WTC11 (cell line): ENCODE results near the gene CROCC. TPM values are rescaled to one million over a fixed set of nuclear protein-coding genes. Genes with fewer than 3 reads are reported as not detected.

Source experiments
- ATAC-seq: fragments of 200-7000 bp; cut with Tn5 transposase; 2 replicates; pipeline ENCODE4 v1.10.0; 2021; ENCODE audit warnings: mild to moderate bottlenecking, moderate library complexity
- CTCF ChIA-PET: fragments of 300-600 bp; sonication (Branson Sonifier 250); formaldehyde crosslinking; loops from one replicate; lab custom pipeline; 2021; ENCODE audit warnings: antibody characterized with exemption; lab: Charles Lee
- POLR2A ChIA-PET: fragments of 350-600 bp; sonication (Branson Sonifier 250); formaldehyde crosslinking; loops from one replicate; lab custom pipeline; 2021; ENCODE audit warnings: antibody characterized with exemption; lab: Charles Lee
- DNase-seq: peaks from one replicate; pipeline ENCODE4 v3.0.0; 2021; ENCODE audit warnings: low spot score
- H3K27ac Mint-ChIP-seq: 2 replicates; pipeline ENCODE4 v1.8.0; 2021; ENCODE audit warnings: mixed read lengths
- H3K27me3 Mint-ChIP-seq: 2 replicates; pipeline ENCODE4 v1.8.0; 2021; ENCODE audit warnings: low read depth, mild to moderate bottlenecking, moderate library complexity, mixed read lengths
- H3K36me3 Mint-ChIP-seq: 2 replicates; pipeline ENCODE4 v1.8.0; 2021; ENCODE audit warnings: mixed read lengths
- H3K4me1 Mint-ChIP-seq: 2 replicates; pipeline ENCODE4 v1.8.0; 2022; ENCODE audit warnings: mixed read lengths
- H3K4me3 Mint-ChIP-seq: 2 replicates; pipeline ENCODE4 v1.8.0; 2021; ENCODE audit warnings: mild to moderate bottlenecking, moderate library complexity, mixed read lengths
- H3K9me3 Mint-ChIP-seq: 2 replicates; pipeline ENCODE4 v1.8.0; 2021; ENCODE audit warnings: mixed read lengths
- CBFB ChIP-seq: sonication (generic); formaldehyde crosslinking; IDR thresholded peaks from 2 replicates; pipeline ENCODE4 v1.8.1; 2022; ENCODE audit warnings: mild to moderate bottlenecking, low read depth, missing genetic modification reagents
- CDX4 ChIP-seq: fragments of 250-450 bp; sonication (Bioruptor Pico); IDR thresholded peaks from 2 replicates; pipeline ENCODE4 v1.9.0; 2021; ENCODE audit warnings: moderate library complexity, mild to moderate bottlenecking, inconsistent platforms, borderline replicate concordance
- CTCF ChIP-seq: fragments of 200-600 bp; IDR thresholded peaks from 2 replicates; pipeline ENCODE4 v1.8.0; 2022; ENCODE audit warnings: antibody characterized with exemption
- ELF4 ChIP-seq: sonication (generic); formaldehyde crosslinking; IDR thresholded peaks from 2 replicates; pipeline ENCODE4 v1.8.1; 2022; ENCODE audit warnings: low read depth, mild to moderate bottlenecking, moderate library complexity, missing genetic modification reagents
- ESRRA ChIP-seq: sonication (generic); formaldehyde crosslinking; IDR thresholded peaks from 2 replicates; pipeline ENCODE4 v1.8.1; 2022; ENCODE audit warnings: mild to moderate bottlenecking, missing genetic modification reagents, borderline replicate concordance
- FOXJ3 ChIP-seq: sonication (generic); formaldehyde crosslinking; IDR thresholded peaks from 2 replicates; pipeline ENCODE4 v1.9.0; 2021; ENCODE audit warnings: missing genetic modification reagents, mild to moderate bottlenecking, borderline replicate concordance
- GTF2I ChIP-seq: fragments of 250-450 bp; sonication (Bioruptor Pico); conservative IDR thresholded peaks from 2 replicates; pipeline ENCODE4 v1.4.0; 2021; ENCODE audit warnings: mild to moderate bottlenecking
- HMGA2 ChIP-seq: fragments of 250-450 bp; sonication (Bioruptor Pico); IDR thresholded peaks from 2 replicates; pipeline ENCODE4 v1.4.0; 2021; ENCODE audit warnings: mild to moderate bottlenecking, moderate library complexity
- MXD4 ChIP-seq: fragments of 250-450 bp; sonication (Bioruptor Pico); IDR thresholded peaks from 2 replicates; pipeline ENCODE4 v1.8.0; 2021; ENCODE audit warnings: mild to moderate bottlenecking, moderate library complexity, borderline replicate concordance
- MYBL2 ChIP-seq: sonication (generic); formaldehyde crosslinking; IDR thresholded peaks from 2 replicates; pipeline ENCODE4 v1.8.1; 2023; ENCODE audit warnings: mild to moderate bottlenecking, moderate library complexity, missing genetic modification reagents
- NFATC4 ChIP-seq: fragments of 250-450 bp; sonication (Bioruptor Pico); IDR thresholded peaks from 2 replicates; pipeline ENCODE4 v1.9.0; 2021; ENCODE audit warnings: mild to moderate bottlenecking
- NFYB ChIP-seq: sonication (generic); formaldehyde crosslinking; conservative IDR thresholded peaks from 2 replicates; pipeline ENCODE4 v1.8.0; 2022; ENCODE audit warnings: low read depth, missing genetic modification reagents
- PRDM15 ChIP-seq: sonication (generic); formaldehyde crosslinking; IDR thresholded peaks from 2 replicates; pipeline ENCODE4 v1.8.0; 2022; ENCODE audit warnings: missing genetic modification reagents
- RORB ChIP-seq: fragments of 250-450 bp; sonication (Bioruptor Pico); IDR thresholded peaks from 2 replicates; pipeline ENCODE4 v1.9.0; 2021; ENCODE audit warnings: mild to moderate bottlenecking
- SP1 ChIP-seq: sonication (generic); formaldehyde crosslinking; conservative IDR thresholded peaks from 2 replicates; pipeline ENCODE4 v1.8.1; 2022; ENCODE audit warnings: missing genetic modification reagents
- TCF7 ChIP-seq: sonication (generic); formaldehyde crosslinking; IDR thresholded peaks from 2 replicates; pipeline ENCODE4 v1.8.0; 2022; ENCODE audit warnings: mild to moderate bottlenecking, low read depth, missing genetic modification reagents, moderate library complexity
- ZBTB21 ChIP-seq: sonication (generic); formaldehyde crosslinking; IDR thresholded peaks from 2 replicates; pipeline ENCODE4 v1.8.1; 2023; ENCODE audit warnings: mild to moderate bottlenecking, missing genetic modification reagents, borderline replicate concordance
- ZBTB43 ChIP-seq: sonication (generic); formaldehyde crosslinking; IDR thresholded peaks from 2 replicates; pipeline ENCODE4 v1.8.1; 2023; ENCODE audit warnings: mild to moderate bottlenecking, missing genetic modification reagents
- ZNF263 ChIP-seq: sonication (generic); formaldehyde crosslinking; IDR thresholded peaks from 2 replicates; pipeline ENCODE4 v1.8.1; 2022; ENCODE audit warnings: low read depth, mild to moderate bottlenecking, moderate library complexity, missing genetic modification reagents
- ZNF317 ChIP-seq: sonication (generic); formaldehyde crosslinking; IDR thresholded peaks from 2 replicates; pipeline ENCODE4 v1.8.1; 2023; ENCODE audit warnings: low read depth, mild to moderate bottlenecking, moderate library complexity, missing genetic modification reagents, borderline replicate concordance
- ZNF423 ChIP-seq: fragments of 250-450 bp; sonication (Bioruptor Pico); IDR thresholded peaks from 2 replicates; pipeline ENCODE4 v2.1.2; 2022; ENCODE audit warnings: mild to moderate bottlenecking, moderate library complexity
- ZNF512 ChIP-seq: sonication (generic); formaldehyde crosslinking; IDR thresholded peaks from 2 replicates; pipeline ENCODE4 v1.8.1; 2022; ENCODE audit warnings: missing genetic modification reagents, borderline replicate concordance
- total RNA-seq: library from RNA; stranded (reverse); gene quantifications from 3 replicates; pipeline ENCODE4 v1.2.3, GENCODE V29; 2021
- TF ChIP-seq, protein P1 (sequence below): sonication (generic); formaldehyde crosslinking; IDR thresholded peaks from 2 replicates; pipeline ENCODE4 v1.8.0; 2022; ENCODE audit warnings: mild to moderate bottlenecking, missing genetic modification reagents

CROCC gene
- total RNA-seq, 1 experiment from 2014 or later, result 75.6 TPM

DNA sequence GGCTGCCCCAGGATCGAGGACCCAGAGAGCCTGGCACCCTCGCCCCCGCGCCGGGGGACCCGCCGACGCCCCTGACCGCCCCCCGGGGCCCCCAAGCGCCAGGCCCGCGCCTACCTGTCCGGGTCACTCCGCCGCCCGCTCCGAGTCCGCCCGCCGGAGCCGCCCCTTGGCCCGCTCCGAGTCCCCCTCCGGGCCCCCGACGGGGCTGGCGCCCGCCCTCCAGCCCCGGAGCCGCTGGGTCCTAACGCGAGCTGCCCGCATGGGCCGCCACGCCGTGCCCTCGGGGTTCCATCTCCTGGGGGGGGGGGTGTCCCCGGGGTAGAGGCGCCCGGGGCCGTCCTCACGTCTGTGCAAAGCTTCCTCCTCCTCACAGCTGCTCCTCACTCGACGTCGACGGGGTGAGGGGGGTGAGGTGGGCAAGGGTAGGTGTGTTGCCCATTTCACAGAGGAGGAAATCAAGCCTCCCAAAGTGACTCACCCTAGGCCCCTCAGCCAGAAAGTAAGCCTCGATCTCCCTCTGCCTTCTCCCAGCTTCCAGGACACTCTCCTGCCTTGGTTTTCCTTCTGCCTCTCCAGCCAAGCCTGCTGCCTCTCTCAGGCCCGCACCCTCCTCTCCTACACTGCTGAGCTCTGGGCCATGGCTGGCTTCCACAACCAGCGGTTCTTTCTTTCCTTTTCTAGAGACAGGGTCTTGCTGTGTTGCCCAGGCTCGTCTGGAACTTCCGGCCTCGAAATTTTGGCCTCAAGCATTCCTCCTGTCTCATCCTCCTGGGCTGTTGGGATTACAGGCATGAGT lies 58.9 kb downstream of the CROCC start, which contains the start of gene MFAP2 (continued):
- 0 out of 2 replicates have a peak, but pooled peaks have one; percentile 34 for TF ChIP-seq SP1 (CRISPR knock-in tag)

- Mint-ChIP-seq H3K27ac (no peak overlapping the region), H3K4me1 (peaks cover 29% of the 10 kb centered on the region), H3K9me3 (no peaks in the 10 kb centered on the region), H3K27me3 (no peaks in the 10 kb centered on the region; the same call in 1 of the 2 replicates), H3K36me3 (peaks cover 2% of the 10 kb centered on the region; the same call in 1 of the 2 replicates), H3K4me3 (peak overlapping the region; percentile 70)
- ATAC-seq, result no peak
- TF ChIP-seq ZNF317 (CRISPR knock-in tag) (no peak), NFYB (CRISPR knock-in tag) (no peak), CTCF (no peak), ESRRA (CRISPR knock-in tag) (no peak), ZNF263 (CRISPR knock-in tag) (no peak), TCF7 (no peak), ZNF423 (CRISPR knock-in tag) (no peak), CDX4 (CRISPR knock-in tag) (no peak), ZBTB21 (CRISPR knock-in tag) (no peak), NFATC4 (CRISPR knock-in tag) (no peak), ZNF512 (CRISPR knock-in tag) (no peak), RORB (CRISPR knock-in tag) (no peak), HMGA2 (CRISPR knock-in tag) (no peak), MXD4 (CRISPR knock-in tag) (no peak), MYBL2 (no peak)
- TF ChIP-seq, protein P1, sequence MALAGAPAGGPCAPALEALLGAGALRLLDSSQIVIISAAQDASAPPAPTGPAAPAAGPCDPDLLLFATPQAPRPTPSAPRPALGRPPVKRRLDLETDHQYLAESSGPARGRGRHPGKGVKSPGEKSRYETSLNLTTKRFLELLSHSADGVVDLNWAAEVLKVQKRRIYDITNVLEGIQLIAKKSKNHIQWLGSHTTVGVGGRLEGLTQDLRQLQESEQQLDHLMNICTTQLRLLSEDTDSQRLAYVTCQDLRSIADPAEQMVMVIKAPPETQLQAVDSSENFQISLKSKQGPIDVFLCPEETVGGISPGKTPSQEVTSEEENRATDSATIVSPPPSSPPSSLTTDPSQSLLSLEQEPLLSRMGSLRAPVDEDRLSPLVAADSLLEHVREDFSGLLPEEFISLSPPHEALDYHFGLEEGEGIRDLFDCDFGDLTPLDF (CRISPR knock-in tag), result no peak
- ChIA-PET CTCF (interaction anchor here (0.8 to 5.9 kb wide), 6 partner anchors 19 to 65 kb away, joined by 3 to 34 read pairs (median 4); no protein-coding TSS in a partner anchor), POLR2A (no interaction called here)
- no peak for DNase-seq
These were observed 59.6 kb downstream of the CROCC start for GRCh38 chr1:16981269-16981849.

DNA sequence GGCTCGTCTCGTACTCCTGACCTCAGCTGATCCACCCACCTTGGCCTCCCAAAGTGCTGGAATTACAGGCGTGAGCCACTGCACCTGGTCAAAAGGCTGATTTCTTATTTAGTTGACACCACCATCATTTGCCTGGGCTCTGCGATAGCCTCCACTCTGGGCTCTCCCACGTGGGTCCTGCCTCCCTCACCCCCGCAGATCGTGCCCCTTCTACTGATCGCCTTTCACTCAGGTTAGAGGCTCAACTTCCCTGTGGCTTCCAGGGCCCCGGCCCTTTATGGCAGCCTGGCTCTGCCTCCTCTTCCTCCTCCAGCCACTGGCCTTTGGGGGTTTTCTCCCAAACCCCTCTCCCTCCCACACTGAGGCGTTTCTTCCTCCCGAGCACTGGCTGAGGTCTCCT lies 61.2 kb downstream of the CROCC start:
- no peak overlapping the region; the same call in 1 of the 2 replicates for H3K27ac Mint-ChIP-seq
- H3K36me3 Mint-ChIP-seq, result no peaks in the 10 kb centered on the region
- POLR2A ChIA-PET, result no interaction called here
- peaks cover 26% of the 10 kb centered on the region for H3K4me1 Mint-ChIP-seq
- ATAC-seq, result no peak
- H3K27me3 Mint-ChIP-seq, result no peaks in the 10 kb centered on the region; the same call in 1 of the 2 replicates
- H3K9me3 Mint-ChIP-seq, result no peaks in the 10 kb centered on the region
- no peak for DNase-seq
- CTCF ChIA-PET, result interaction anchor here (5.9 kb wide), 1 partner anchor 23 kb away, joined by 34 read pairs; no protein-coding TSS in a partner anchor
- no peak overlapping the region for H3K4me3 Mint-ChIP-seq
- TF ChIP-seq PRDM15 (CRISPR knock-in tag) (no peak), CBFB (no peak), ELF4 (CRISPR knock-in tag) (no peak), ZBTB43 (CRISPR knock-in tag) (no peak), FOXJ3 (CRISPR knock-in tag) (no peak), GTF2I (CRISPR knock-in tag) (no peak)
